Measurements from ENCODE around the gene MRM2. TPM values are rescaled to one million over a fixed set of nuclear protein-coding genes. Genes with fewer than 3 reads are reported as not detected.

The MRM2 gene
- total RNA-seq, 2 experiments from 2014 or later: 45.1 to 52.3 TPM

DNA sequence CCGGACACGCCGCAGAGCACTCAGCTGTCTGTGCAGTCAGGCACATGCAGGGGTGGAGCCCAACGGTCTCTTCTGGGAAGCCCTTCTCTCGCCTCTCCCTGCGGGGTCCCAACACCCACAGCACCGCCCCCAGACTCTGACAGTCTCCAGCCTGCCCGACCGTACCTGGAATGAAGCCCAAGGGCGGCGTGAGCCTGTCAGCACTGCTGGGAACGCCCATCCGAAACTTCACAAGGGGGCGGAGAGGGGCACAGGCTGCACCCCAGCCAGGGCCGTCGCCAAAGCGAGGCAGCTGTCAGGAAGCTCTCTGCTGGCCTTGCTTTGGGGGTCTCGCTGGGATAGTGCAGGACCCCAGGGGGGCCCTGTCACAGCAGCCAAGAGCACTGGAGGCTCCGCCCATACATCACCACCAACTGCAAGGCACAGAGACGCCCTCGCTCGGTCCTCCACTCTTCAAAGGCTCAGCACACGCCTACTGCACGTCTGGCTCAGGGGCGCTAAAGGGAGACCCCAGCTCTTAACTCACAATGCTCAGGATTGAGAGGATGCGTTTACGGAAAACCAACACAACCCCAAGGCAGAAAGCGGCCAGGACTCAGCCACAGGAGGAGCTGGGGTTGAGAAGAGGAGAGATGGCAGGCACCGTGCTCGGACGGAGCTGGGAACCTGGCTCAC lies 40.2 kb downstream of the MRM2 start:
- Histone ChIP-seq H2AFZ (ENCODE audit: low read length) (no peak overlapping the region), H4K20me1 (ENCODE audit: insufficient read depth, low read length) (no peaks in the 10 kb centered on the region), H3K4me2 (ENCODE audit: low read length) (no peak overlapping the region), H3K9me3 (ENCODE audit: low read length) (no peaks in the 10 kb centered on the region), H3K27ac (ENCODE audit: low read depth, low read length, poor library complexity, severe bottlenecking) (no peak overlapping the region), H3K4me1 (ENCODE audit: insufficient read depth, low read length, poor library complexity, severe bottlenecking) (peaks cover 10% of the 10 kb centered on the region), H3K36me3 (ENCODE audit: insufficient read depth, low read length) (peaks cover 66% of the 10 kb centered on the region), H3K79me2 (ENCODE audit: insufficient read depth, low read depth, low read length) (no peaks in the 10 kb centered on the region), H3K4me3 (ENCODE audit: low read depth, low read length, poor library complexity, severe bottlenecking) (no peak overlapping the region), H3K9me2 (ENCODE audit: insufficient read depth, low read length) (no peaks in the 10 kb centered on the region)
- intact Hi-C loops (cut with micrococcal nuclease; ENCODE audit: unreplicated experiment): no loop called here
- BruUV-seq (replicated peaks): no TSS peak
- TF ChIP-seq, protein P1, sequence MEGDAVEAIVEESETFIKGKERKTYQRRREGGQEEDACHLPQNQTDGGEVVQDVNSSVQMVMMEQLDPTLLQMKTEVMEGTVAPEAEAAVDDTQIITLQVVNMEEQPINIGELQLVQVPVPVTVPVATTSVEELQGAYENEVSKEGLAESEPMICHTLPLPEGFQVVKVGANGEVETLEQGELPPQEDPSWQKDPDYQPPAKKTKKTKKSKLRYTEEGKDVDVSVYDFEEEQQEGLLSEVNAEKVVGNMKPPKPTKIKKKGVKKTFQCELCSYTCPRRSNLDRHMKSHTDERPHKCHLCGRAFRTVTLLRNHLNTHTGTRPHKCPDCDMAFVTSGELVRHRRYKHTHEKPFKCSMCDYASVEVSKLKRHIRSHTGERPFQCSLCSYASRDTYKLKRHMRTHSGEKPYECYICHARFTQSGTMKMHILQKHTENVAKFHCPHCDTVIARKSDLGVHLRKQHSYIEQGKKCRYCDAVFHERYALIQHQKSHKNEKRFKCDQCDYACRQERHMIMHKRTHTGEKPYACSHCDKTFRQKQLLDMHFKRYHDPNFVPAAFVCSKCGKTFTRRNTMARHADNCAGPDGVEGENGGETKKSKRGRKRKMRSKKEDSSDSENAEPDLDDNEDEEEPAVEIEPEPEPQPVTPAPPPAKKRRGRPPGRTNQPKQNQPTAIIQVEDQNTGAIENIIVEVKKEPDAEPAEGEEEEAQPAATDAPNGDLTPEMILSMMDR (conservative IDR thresholded peaks at IDR 0.05; ENCODE audit: low read length): no peak
- no peak for TF ChIP-seq EZH2phosphoT487 (IDR thresholded peaks at IDR 0.05; ENCODE audit: borderline replicate concordance, low read depth, low read length)
- POLR2A ChIA-PET: no interaction called here
- CTCF ChIA-PET (ENCODE audit: unreplicated experiment): no interaction called here
- DNase-seq (ENCODE audit: low spot score): no peak

GRCh38 chr7:2201128-2201527 lies 40.9 kb downstream of the MRM2 start:
- POLR2A ChIA-PET: no interaction called here
- Histone ChIP-seq H3K4me1 (ENCODE audit: insufficient read depth, low read length, poor library complexity, severe bottlenecking) (peaks cover 10% of the 10 kb centered on the region), H3K9me2 (ENCODE audit: insufficient read depth, low read length) (no peaks in the 10 kb centered on the region), H2AFZ (ENCODE audit: low read length) (no peak overlapping the region), H3K79me2 (ENCODE audit: insufficient read depth, low read depth, low read length) (no peaks in the 10 kb centered on the region), H3K27ac (ENCODE audit: low read depth, low read length, poor library complexity, severe bottlenecking) (no peak overlapping the region), H4K20me1 (ENCODE audit: insufficient read depth, low read length) (no peaks in the 10 kb centered on the region), H3K9me3 (ENCODE audit: low read length) (no peaks in the 10 kb centered on the region), H3K4me2 (ENCODE audit: low read length) (no peak overlapping the region), H3K4me3 (ENCODE audit: low read depth, low read length, poor library complexity, severe bottlenecking) (no peak overlapping the region), H3K36me3 (ENCODE audit: insufficient read depth, low read length) (peaks cover 68% of the 10 kb centered on the region)
- BruUV-seq (replicated peaks): no TSS peak
- TF ChIP-seq, protein P1 (conservative IDR thresholded peaks at IDR 0.05; ENCODE audit: low read length): no peak
- TF ChIP-seq EZH2phosphoT487 (IDR thresholded peaks at IDR 0.05; ENCODE audit: borderline replicate concordance, low read depth, low read length): no peak
- CTCF ChIA-PET (ENCODE audit: unreplicated experiment): no interaction called here
- no peak for DNase-seq (ENCODE audit: low spot score)
- intact Hi-C loops (cut with micrococcal nuclease; ENCODE audit: unreplicated experiment): no loop called here

DNA sequence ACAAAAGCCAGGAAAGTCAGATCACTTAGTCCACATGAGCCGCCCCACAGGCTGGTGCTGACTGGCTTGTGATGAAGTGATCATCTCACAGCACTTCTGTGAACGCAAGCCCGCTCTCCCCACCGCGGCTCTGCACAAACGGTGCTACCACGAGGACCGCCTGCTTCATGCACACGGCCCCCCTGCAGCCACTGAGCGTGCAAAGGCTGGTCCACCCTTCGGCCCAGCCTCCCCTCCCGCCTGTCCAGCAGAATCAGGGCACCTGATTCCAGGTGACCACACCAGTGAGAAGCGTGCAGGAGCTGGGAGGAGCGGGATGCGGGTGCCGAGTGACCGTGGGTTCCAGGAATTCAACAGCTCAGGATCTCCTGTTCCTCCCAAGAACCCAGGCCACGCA lies 41.4 kb downstream of the MRM2 start:
- Histone ChIP-seq H4K20me1 (ENCODE audit: insufficient read depth, low read length) (no peaks in the 10 kb centered on the region), H3K4me3 (ENCODE audit: low read depth, low read length, poor library complexity, severe bottlenecking) (no peak overlapping the region), H3K4me1 (ENCODE audit: insufficient read depth, low read length, poor library complexity, severe bottlenecking) (peaks cover 10% of the 10 kb centered on the region), H2AFZ (ENCODE audit: low read length) (no peak overlapping the region), H3K9me2 (ENCODE audit: insufficient read depth, low read length) (no peaks in the 10 kb centered on the region), H3K9me3 (ENCODE audit: low read length) (peaks cover under 1% of the 10 kb centered on the region; the same call in 1 of the 2 replicates), H3K4me2 (ENCODE audit: low read length) (no peak overlapping the region), H3K79me2 (ENCODE audit: insufficient read depth, low read depth, low read length) (no peaks in the 10 kb centered on the region), H3K36me3 (ENCODE audit: insufficient read depth, low read length) (peaks cover 73% of the 10 kb centered on the region), H3K27ac (ENCODE audit: low read depth, low read length, poor library complexity, severe bottlenecking) (no peak overlapping the region)
- no peak for TF ChIP-seq EZH2phosphoT487 (IDR thresholded peaks at IDR 0.05; ENCODE audit: borderline replicate concordance, low read depth, low read length)
- TF ChIP-seq, protein P1 (conservative IDR thresholded peaks at IDR 0.05; ENCODE audit: low read length): no peak
- CTCF ChIA-PET (ENCODE audit: unreplicated experiment): interaction anchor here (0.6 kb wide), 1 partner anchor 261 kb away, joined by 3 read pairs; no protein-coding TSS in a partner anchor
- POLR2A ChIA-PET: no interaction called here
- intact Hi-C loops (cut with micrococcal nuclease; ENCODE audit: unreplicated experiment): no loop called here
- DNase-seq (ENCODE audit: low spot score): no peak
- BruUV-seq (replicated peaks): no TSS peak

Measured in OCI-LY7 (cell line).